Germinal center (tissue), 1 donor: Measurements from ENCODE around the gene MARS1.
A peak's percentile ranks its signal among the peaks of the same experiment; 100 is the strongest.
"Not testable (repeated sequence)": the region's sequence is repeated elsewhere in the genome, so short reads cannot be mapped to it uniquely, and the experiment has no call there.

Source experiments
- DNase-seq: peaks from one replicate; pipeline ENCODE4 v3.0.0; 2012; ENCODE audit warnings: mixed read lengths, low spot score

Gene MARS1

DNA sequence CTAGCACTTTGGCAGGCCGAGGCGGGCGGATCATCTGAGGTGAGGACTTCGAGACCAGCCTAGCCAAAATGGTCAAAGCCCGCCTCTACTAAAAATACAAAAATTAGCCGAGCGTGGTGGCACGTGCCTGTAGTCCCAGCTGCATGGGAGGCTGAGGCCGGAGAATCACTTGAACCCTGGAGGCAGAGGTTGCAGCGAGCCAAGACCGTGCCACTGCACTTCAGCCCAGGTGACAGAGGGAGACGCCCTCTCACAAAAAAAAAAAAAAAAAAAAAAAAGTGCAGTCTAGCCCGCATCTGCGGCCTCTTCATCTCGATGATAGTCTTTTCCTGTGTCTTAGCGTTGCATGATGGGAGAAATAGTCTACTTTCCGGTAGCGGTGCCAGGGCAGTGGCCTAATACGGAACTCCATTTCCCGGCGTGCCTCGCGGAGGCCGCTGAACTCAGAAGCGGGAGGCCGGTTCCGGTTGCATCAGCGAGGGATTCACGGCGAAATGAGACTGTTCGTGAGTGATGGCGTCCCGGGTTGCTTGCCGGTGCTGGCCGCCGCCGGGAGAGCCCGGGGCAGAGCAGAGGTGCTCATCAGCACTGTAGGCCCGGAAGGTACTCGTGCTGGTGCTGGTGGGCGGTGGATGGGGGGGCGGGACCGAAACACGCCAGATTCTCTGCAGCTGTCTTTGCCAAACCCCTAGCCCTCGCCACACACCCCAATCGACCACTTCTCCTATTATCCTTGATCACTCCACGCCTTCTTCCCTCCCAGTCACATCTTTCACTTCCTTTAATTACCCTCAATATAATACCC lies at the start of gene MARS1:
MARS1 (plus strand) TSS at position 472 of the 805 bp plus-strand sequence; CDS start at position 495, 23 bp downstream.
- DNase-seq, result peak; percentile 91

DNA sequence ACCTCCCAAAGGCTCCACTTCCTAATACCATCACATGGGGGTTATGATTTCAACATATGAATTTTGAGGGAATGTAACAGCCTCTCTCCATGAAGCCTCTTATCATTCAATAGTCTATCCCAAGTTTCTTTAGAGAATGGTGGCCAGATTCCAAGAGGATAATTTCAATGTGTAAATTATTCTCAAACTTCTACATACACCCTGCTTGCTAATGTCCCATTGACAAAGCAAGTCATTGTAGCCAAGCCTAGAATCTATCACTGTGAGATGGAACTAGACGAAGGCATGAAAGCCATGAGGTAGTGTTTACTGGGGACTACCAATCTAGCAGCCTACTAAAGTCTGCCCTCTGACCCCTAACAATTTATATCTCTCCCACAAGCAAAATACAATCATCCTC lies 49.5 kb upstream of the MARS1 start:
- DNase-seq, result no peak

DNA sequence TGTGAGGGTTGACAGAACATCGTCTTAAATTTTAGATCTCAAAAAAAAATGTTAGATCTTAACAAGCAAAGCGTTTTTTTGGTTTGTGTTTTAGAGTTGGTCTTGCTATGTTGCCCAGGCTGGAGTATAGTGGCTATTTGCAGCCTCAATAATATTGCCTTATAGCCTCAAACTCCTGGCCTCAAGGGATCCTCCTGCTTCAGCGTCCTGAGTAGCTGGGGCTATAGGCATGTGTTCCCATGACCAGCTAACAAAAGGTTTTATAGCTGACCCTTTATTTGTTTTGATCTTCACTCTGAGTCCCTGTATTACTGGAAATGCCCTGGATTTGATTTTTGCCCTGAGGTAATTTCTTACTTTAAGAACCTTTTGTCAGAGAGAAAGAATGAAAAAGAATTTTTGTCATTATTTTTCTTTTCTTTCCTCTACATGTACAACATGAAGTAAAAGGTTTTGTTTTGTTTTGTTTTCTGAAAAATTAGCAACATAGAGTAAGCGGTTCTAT lies 48.1 kb upstream of the MARS1 start:
- DNase-seq, result no peak

DNA sequence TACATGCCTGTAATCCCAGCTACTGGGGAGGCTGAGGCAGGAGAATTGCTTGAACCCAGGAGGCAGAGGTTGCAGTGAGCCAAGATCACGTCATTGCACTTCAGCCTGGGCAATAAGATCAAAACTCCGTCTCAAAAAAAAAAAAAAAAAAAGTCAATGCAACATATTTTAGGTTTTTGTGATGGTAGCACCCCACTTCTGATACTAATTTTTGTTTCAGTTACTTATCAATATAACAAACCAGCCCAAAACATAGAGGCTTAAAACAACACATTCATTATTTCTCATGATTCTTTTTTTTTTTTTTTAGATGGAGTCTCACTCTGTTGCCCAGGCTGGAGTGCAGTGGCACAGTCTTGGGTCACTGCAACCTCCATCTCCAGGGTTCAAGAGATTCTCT lies 46.5 kb upstream of the MARS1 start:
- DNase-seq, result not testable (repeated sequence)

DNA sequence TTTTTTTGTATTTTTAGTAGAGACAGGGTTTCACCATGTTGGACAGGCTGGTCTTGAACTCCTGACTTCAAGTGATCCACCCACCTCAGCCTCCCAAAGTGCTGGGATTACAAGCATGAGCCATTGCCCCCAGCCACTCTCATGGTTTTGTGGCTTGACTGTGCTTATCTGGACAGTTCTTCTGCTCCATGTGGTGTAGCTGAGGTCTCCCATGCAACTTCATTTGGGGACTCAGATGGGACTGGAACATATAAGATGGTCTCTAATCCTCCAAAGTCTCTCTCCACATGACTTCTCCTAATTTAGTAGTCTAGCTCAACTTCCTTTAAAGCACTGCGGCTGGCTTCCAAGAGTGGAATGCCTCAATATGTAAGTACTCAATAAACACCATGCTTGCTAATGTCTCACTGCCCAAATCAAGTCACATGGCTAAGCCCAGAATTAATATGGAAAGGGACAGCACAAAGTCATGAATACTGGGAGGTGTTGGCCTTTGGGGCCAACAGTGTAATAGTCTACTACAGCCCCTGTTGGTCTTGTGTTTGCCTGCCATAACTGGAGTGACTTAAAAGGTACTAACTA lies 45.9 kb upstream of the MARS1 start:
- DNase-seq, result no peak

DNA sequence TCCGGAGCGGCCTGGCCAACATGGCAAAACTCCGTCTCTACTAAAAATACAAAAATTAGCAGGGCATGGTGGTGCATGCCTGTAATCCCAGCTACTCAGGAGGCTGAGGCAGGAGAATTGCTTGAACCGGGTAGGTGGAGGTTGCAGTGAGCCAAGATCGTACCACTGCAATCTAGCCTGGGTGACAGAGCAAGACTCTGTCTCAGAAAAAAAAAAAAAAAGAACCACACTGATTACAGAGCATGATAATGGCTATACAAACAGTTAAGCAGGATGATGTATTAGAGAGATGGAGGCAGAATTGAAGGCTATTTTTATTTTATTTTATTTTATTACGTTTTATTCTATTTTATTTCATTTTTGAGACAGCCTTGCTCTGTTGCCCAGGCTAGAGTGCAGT lies 43.5 kb upstream of the MARS1 start:
- not testable (repeated sequence) for DNase-seq

DNA sequence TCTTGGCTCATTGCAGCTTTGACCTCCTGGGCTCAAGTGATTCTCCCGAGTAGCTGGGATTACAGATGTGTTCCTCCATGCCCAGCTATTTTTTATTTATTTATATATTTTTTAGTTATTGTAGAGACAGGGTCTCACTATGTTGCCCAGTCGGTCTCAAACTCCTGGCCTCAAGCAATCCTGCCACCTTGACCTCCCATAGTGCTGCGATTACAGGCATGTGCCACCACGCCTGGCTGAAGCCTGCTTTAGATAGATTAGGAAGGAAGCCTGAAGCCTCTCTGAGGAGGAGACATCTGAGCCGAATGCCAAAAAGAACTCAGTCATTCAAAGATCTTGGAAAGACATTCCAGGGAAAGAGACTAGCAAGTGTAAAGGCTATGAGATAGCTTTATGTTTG lies 43.1 kb upstream of the MARS1 start:
- no peak for DNase-seq

DNA sequence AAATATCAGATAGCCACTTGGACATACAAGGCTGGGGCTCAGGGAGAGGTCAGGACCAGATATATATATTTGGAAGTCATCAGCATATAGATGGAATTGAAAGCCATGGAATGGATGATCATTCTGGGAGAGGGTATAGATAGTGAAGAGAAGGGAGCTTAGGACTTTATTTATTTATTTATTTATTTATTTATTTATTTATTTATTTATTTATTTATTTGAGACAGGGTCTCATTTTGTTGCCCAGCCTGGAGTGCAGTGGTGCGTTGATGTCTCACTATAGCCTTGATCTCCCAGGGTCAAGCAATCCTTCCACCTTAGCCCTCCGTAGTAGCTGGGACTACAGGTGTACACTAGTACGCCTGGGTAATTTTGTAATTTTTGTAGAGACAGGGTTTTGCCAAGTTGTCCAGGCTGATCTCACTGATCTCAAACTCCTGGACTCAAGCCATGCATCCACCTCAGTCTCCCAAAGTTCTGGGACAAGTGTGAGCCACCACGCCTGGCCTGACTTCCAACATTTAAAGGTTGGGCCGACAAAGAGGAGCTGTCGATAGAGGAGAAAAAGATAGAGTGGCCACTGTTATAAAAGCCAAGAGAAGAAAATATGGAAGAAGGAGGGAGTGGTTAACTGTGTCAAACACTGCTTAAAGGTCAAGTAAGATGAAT lies 41.4 kb upstream of the MARS1 start:
- no peak for DNase-seq

DNA sequence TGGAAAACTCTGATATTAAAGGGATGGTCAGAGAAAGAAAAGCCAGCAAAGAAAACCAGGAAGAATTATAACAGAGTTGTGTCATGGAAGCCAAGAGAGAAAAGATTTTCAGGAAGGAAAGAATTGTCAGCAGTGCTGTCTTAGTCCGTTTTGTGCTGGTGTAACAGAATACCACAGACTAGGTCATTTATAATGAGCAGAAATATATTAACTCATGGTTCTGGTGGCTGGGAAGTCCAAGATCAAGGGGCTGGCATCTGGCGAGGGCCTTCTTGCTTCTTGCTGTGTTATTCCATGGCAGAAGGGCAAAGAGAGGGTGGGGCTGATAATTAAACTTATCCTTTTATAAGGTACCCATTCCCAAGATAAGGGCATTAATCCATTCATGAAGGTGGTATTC lies 39.2 kb upstream of the MARS1 start:
- no peak for DNase-seq

DNA sequence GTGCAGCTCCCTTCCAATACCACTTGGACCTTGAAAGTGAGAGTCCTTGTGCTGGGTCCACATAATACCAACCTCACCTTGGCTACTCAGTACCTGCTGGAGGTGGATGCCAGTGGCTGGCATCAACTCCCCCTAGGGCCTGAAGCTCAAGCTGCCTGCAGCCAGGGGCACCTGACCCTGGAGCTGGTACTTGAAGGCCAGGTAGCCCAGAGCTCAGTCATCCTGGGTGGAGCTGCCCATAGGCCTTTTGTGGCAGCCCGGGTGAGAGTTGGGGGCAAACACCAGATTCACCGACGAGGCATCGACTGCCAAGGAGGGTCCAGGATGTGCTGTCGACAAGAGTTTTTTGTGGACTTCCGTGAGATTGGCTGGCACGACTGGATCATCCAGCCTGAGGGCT lies 38.5 kb upstream of the MARS1 start:
- no peak for DNase-seq

DNA sequence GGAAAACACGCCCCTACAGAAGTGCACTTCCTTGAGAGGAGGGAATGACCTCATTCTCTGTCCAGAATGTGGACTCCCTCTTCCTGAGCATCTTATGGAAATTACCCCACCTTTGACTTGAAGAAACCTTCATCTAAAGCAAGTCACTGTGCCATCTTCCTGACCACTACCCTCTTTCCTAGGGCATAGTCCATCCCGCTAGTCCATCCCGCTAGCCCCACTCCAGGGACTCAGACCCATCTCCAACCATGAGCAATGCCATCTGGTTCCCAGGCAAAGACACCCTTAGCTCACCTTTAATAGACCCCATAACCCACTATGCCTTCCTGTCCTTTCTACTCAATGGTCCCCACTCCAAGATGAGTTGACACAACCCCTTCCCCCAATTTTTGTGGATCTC lies 37.8 kb upstream of the MARS1 start:
- DNase-seq, result no peak

DNA sequence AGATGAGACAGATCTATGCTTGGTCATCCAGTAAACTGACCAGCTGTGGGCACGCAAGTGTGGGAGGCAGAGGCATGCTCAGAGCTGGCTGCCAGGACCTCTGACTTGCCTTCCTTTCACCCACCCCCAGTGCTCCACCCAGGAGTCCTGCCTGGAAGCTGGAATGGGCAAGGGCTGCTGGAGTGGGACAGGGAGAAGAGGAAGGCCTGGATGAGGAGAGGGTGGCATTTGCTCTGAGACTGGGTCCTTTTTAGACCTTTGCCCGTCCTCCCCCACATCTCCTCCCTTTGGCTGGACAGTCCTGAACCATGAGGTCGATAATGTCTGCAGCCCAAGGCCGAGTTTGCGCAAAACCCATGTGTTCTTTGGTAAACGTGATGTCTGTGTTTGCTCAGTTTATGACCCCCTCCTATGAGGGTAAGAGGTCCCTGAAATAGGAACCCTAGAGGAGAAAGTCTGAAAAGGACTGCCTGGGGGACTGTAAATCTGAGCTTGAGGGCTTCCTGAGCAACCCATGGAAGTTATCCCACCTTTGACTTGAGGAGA lies 36.6 kb upstream of the MARS1 start:
- no peak for DNase-seq

DNA sequence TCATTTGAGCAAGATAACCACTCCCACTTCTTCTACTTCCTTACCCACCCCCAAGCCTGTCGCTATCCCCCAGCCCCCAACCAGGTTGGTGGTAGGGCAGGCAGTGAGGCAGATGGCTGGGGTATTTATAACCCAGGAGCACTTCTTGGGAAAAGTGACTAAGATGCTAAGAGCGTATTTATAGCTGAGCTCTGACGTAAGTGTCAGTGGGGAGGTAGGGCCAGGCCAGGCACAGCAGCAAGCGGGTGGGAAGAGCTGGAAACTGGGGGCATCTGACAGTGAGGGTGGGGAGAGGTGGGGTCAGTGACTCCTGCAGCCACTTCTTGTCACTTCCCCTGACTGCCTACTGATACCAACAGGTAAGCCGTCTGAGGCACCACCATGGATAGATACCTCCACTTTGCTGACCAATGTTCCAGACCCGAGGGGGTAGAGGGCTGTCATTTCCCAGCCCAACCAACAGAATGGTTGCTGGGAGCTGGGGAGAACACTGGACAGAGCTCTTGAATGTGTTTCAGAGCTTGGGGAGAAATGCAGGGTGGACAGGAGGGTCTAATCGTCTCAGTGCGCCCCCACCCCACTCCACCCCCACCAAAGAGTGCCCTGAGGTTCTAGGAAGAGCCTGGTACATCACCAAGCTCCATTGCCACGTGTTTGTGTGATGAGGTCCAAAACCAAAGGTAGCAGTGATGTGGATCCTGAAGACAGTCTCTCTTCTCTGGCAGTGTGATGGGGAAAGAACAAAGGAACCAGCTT lies 35.5 kb upstream of the MARS1 start:
- DNase-seq, result no peak

DNA sequence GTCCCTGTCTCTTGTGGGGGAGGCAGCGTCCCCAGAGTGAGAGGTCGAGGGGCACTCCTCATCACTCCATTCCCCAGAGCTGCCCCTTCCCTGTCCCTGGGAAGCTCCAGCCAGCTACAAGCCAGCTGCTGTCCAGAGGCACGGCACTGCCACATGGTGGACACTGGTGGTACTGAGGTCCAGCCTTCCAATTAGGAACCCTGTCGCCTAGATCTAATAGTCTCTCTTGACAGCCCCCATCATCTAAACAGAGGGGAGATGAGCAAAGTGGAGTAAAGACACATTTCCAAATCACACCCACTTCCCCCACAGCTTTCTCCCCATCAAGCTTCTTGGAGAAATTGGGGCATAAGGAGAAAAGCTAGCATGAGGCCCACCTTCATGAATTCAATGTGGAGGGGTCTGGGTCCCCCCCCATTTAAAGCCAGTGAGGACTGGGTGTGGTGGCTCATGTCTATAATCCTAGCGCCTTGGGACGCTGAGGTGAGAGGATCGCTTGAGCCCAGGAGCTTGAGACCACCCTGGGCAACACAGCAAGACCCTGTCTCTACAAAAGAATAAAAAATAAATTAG lies 34.8 kb upstream of the MARS1 start:
- no peak for DNase-seq

DNA sequence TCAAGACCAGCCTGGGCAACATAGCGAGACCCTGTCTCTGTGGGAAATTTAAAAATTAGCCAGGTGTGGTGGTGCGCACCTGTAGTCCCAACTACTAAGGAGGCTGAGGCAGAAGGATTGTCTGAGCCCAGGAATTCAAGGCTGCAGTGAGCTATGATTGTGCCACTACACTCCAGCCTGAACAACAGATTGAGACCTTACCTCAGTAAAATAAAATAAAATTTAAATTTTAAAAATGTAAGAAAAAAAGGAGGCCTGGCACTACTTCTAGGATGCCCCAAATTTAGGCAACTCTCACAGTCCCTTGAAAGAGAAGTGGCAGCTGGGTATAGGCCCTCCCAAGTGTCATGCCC lies 33.7 kb upstream of the MARS1 start:
- DNase-seq, result no peak

DNA sequence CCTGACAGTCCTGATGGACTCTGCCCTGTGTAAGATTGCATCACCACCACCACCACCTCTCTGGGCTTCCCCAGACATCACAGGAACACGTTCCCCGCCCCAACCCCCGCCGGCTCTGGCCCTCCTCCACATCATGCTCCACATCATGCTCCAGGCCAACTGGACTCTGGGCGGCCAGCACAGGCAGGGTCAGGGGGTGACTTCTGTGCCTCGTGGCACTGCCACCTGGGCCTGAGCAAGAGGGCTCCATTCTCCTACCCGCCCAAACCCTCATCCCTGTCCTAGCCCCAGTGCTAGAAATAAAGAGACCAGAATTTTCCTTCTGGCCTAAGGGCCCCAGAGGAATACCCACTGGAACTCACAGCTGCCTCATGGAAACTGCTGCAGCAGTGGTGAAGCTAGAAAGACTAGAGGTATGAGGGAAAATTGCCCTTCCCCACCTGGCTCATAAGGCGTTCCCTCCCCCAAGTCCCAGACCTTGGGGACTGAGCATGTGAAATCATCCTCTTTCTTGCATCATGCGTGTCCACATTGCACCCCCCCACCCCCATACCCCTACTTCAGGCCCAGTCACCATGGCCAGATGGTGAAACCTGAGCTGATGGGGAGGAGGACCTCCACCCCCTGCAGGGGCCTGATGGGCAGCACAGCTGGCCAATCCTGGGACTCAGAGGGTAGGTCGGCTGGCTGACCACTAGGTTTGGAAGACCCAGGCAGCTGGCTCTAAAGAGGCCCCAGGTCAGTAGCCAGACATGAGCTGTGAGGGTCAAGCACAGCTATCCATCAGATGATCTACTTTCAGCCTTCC lies 33.1 kb upstream of the MARS1 start, which contains the start of gene INHBE:
INHBE (plus strand) TSS at position 742 of the 808 bp plus-strand sequence. CDS start 230 bp downstream, outside the sequence.
- DNase-seq, result no peak

DNA sequence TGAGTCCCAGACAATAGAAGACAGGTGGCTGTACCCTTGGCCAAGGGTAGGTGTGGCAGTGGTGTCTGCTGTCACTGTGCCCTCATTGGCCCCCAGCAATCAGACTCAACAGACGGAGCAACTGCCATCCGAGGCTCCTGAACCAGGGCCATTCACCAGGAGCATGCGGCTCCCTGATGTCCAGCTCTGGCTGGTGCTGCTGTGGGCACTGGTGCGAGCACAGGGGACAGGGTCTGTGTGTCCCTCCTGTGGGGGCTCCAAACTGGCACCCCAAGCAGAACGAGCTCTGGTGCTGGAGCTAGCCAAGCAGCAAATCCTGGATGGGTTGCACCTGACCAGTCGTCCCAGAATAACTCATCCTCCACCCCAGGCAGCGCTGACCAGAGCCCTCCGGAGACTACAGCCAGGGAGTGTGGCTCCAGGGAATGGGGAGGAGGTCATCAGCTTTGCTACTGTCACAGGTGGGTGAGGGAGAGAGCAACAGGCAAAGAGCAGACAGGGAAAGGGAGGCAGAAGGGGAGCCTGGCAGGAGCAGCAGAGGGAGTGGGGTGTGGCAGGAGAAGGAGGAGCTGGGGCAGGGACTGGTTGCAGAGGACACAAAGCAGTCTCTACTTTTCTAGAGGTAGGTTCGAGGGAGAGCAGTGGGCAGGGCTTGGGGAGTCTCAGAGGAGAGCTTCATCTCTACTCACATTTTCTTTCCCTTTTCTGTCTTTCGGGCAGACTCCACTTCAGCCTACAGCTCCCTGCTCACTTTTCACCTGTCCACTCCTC lies 32.3 kb upstream of the MARS1 start:
- no peak for DNase-seq

DNA sequence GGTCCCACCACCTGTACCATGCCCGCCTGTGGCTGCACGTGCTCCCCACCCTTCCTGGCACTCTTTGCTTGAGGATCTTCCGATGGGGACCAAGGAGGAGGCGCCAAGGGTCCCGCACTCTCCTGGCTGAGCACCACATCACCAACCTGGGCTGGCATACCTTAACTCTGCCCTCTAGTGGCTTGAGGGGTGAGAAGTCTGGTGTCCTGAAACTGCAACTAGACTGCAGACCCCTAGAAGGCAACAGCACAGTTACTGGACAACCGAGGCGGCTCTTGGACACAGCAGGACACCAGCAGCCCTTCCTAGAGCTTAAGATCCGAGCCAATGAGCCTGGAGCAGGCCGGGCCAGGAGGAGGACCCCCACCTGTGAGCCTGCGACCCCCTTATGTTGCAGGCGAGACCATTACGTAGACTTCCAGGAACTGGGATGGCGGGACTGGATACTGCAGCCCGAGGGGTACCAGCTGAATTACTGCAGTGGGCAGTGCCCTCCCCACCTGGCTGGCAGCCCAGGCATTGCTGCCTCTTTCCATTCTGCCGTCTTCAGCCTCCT lies 31.6 kb upstream of the MARS1 start:
- peak; percentile 58 for DNase-seq

DNA sequence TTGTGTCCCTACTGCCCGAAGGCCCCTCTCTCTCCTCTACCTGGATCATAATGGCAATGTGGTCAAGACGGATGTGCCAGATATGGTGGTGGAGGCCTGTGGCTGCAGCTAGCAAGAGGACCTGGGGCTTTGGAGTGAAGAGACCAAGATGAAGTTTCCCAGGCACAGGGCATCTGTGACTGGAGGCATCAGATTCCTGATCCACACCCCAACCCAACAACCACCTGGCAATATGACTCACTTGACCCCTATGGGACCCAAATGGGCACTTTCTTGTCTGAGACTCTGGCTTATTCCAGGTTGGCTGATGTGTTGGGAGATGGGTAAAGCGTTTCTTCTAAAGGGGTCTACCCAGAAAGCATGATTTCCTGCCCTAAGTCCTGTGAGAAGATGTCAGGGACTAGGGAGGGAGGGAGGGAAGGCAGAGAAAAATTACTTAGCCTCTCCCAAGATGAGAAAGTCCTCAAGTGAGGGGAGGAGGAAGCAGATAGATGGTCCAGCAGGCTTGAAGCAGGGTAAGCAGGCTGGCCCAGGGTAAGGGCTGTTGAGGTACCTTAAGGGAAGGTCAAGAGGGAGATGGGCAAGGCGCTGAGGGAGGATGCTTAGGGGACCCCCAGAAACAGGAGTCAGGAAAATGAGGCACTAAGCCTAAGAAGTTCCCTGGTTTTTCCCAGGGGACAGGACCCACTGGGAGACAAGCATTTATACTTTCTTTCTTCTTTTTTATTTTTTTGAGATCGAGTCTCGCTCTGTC lies 31.0 kb upstream of the MARS1 start:
- no peak for DNase-seq
